22Rv1 (cell line): ENCODE data around the gene AKIP1.

Source experiments
- H3K27ac ChIP-seq: fragments of 450-650 bp; 2 replicates; pipeline ENCODE4 v1.5.1; 2017
- CTCF ChIP-seq: fragments of 450-650 bp; IDR thresholded peaks from 2 replicates; pipeline ENCODE4 v1.5.1; 2017; ENCODE audit warnings: mild to moderate bottlenecking
- ZFX ChIP-seq: fragments of 450-650 bp; IDR thresholded peaks from 2 replicates; pipeline ENCODE4 v1.6.1; 2017; ENCODE audit warnings: antibody characterized with exemption, borderline replicate concordance

AKIP1 gene

GRCh38 chr11:8964324-8965320 is 53.6 kb downstream of the AKIP1 start, which contains the start of gene TMEM9B:
Gene TMEM9B, minus strand, starts transcription at chr11:8964442. Its CDS starts 129 bp downstream, at chr11:8964313.
- peak within 1 kb of the TSS; percentile 91 for H3K27ac ChIP-seq
- TF ChIP-seq ZFX, result no peak
- 0 out of 2 replicates have a peak, but pooled peaks have one; percentile 3 for TF ChIP-seq CTCF

GRCh38 chr11:8967184-8967583 is 56.2 kb downstream of the AKIP1 start:
- no peak overlapping the region for H3K27ac ChIP-seq
- no peak for TF ChIP-seq ZFX
- TF ChIP-seq CTCF, result no peak
